ENCODE data around the gene ANKRD50. TPM values are rescaled to one million over a fixed set of nuclear protein-coding genes. Genes with fewer than 3 reads are reported as not detected.

The ANKRD50 gene
- total and polyA plus RNA-seq, 9 of the 15 experiments (the other 6 are each of a cell fraction or from before 2014, with no cell fraction given) = 2.0 to 8.0 (median 6.2) TPM

DNA sequence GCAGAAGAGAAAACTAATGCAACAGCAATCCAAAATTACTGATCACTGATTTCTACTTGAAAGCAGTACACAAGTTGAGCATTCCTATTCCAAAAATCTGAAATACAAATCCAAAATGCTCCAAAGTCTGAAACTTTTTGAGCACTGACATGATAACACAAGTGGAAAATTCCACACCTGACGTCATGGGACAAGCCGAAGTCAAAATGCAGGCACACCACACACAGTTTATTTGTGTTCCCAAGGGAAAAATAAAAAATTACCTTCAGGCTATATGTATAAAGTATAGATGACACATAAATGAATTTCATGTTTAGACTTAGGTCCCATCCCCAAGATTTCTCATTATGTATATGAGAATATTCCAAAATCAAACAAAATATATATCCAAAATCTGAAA, 20.7 kb downstream of the ANKRD50 start (continued):
- TF ChIP-seq, protein P1, sequence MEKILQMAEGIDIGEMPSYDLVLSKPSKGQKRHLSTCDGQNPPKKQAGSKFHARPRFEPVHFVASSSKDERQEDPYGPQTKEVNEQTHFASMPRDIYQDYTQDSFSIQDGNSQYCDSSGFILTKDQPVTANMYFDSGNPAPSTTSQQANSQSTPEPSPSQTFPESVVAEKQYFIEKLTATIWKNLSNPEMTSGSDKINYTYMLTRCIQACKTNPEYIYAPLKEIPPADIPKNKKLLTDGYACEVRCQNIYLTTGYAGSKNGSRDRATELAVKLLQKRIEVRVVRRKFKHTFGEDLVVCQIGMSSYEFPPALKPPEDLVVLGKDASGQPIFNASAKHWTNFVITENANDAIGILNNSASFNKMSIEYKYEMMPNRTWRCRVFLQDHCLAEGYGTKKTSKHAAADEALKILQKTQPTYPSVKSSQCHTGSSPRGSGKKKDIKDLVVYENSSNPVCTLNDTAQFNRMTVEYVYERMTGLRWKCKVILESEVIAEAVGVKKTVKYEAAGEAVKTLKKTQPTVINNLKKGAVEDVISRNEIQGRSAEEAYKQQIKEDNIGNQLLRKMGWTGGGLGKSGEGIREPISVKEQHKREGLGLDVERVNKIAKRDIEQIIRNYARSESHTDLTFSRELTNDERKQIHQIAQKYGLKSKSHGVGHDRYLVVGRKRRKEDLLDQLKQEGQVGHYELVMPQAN (IDR thresholded peaks at IDR 0.05; ENCODE audit: borderline replicate concordance) = no peak
- TF ChIP-seq RREB1 (CRISPR knock-in tag; IDR thresholded peaks at IDR 0.05) (no peak), ZNF124 (CRISPR knock-in tag; IDR thresholded peaks at IDR 0.05) (no peak), FOXJ3 (CRISPR knock-in tag; IDR thresholded peaks at IDR 0.05) (no peak)
- TF ChIP-seq, protein P2, sequence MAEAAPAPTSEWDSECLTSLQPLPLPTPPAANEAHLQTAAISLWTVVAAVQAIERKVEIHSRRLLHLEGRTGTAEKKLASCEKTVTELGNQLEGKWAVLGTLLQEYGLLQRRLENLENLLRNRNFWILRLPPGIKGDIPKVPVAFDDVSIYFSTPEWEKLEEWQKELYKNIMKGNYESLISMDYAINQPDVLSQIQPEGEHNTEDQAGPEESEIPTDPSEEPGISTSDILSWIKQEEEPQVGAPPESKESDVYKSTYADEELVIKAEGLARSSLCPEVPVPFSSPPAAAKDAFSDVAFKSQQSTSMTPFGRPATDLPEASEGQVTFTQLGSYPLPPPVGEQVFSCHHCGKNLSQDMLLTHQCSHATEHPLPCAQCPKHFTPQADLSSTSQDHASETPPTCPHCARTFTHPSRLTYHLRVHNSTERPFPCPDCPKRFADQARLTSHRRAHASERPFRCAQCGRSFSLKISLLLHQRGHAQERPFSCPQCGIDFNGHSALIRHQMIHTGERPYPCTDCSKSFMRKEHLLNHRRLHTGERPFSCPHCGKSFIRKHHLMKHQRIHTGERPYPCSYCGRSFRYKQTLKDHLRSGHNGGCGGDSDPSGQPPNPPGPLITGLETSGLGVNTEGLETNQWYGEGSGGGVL (CRISPR knock-in tag; IDR thresholded peaks at IDR 0.05) = no peak
